Superior temporal gyrus (tissue), 1 donor: ENCODE data around the gene STARD10.

Experiments
- DNase-seq: peaks from one replicate; pipeline ENCODE4 v3.0.0-alpha.2; 2016; ENCODE audit errors: extremely low spot score

The STARD10 gene

GRCh38 chr11:72780296-72781062 lies 13.4 kb downstream of the STARD10 start:
- DNase-seq = no peak

GRCh38 chr11:72779495-72780128 lies 14.2 kb downstream of the STARD10 start:
- no peak for DNase-seq

GRCh38 chr11:72778535-72779494 lies 15.0 kb downstream of the STARD10 start:
- no peak for DNase-seq

GRCh38 chr11:72777755-72778278 lies 16.0 kb downstream of the STARD10 start:
- DNase-seq = peak; percentile 48

GRCh38 chr11:72776844-72777754 lies 16.7 kb downstream of the STARD10 start:
- peak; percentile 88 for DNase-seq

GRCh38 chr11:72776117-72776843 lies 17.6 kb downstream of the STARD10 start:
- no peak for DNase-seq

- DNase-seq = no peak
These were observed 18.3 kb downstream of the STARD10 start for GRCh38 chr11:72775288-72776110.

GRCh38 chr11:72774499-72774898 lies 19.3 kb downstream of the STARD10 start:
- DNase-seq = no peak

GRCh38 chr11:72773696-72774095 lies 20.2 kb downstream of the STARD10 start:
- no peak for DNase-seq

- peak; percentile 76 for DNase-seq
These were observed 20.6 kb downstream of the STARD10 start for GRCh38 chr11:72773291-72773690.

- DNase-seq = no peak
These were observed 21.8 kb downstream of the STARD10 start for GRCh38 chr11:72772059-72772458.

DNA sequence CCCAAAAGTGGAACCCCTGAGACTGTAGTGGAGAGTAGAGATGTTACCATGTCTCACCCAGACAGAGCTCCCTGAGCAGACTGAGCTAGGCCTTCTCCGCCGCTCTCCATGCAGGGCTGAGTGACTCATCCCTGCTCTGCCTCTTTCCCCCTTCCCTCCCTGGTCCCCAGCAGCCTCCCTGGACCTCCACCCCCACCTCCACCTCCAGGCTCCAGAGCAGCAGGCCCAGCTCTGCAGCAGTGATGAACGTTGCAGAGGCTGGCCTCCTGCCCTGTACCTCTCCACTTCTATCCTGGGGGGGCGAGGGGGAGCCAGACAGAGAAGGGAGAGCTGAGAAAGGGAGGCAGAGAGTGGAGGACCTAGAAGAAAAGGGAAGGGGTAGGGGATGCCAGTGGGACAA lies 22.3 kb downstream of the STARD10 start:
- DNase-seq = no peak

- no peak for DNase-seq
These were observed 23.0 kb downstream of the STARD10 start for GRCh38 chr11:72770799-72771198.

DNA sequence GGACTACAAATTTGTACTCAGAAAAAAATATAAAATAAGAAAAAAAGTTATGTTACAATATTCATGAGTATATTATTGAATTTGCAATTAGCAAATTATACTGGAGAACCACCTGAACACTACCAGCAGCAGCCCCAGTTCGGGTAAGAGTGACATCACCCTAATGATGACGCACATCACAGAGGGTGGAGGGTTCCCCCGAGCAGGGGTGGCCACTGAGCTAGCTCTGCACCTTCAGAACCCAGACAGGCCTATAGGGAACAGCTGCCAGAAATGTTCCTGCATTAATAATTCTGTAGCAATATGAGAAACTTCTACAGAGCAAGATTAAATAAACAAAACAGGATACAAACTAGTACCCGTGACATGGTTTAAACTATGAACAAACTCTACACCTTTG lies 24.2 kb downstream of the STARD10 start:
- DNase-seq = no peak

GRCh38 chr11:72768581-72768980 lies 25.3 kb downstream of the STARD10 start:
- no peak for DNase-seq

DNA sequence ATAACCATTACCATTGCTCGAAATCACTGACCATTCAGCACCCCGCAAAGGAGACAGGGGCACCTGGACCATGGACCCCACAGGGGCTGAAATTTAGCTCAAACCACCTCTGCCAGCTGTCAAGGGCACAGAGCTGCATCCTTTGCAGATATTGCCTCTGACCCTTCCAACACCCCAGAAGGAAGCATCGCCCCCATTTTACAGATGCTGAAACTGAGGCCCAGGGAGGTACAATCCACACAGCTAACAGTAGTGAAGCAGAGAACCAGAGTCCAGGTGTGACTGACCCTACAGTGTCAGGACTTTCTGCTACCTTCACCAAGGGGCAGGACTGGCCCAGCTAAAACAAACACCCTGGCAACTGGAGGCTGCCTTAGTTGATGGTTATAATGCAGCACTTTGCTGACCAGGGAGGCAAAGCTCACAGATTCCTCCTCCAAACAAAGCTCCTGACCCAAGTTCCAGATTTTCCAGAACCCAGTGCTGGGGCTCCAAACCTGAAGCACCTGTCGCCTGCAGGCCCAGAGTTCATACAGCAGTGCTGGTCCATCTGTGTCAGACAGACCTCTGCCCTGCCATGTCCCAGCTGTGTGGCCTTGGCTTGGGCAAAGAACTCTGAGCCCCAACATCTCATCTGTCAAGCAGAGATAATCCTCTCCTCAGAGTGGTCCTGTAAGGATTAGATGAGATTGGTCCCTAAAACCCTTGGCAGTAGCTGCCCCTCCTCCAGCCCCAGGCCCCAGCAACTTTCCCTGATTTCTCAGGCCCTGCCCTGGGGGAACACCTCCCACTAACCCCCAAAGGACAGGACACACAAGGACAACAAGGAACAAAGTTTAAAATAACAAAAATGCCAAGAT lies 26.4 kb downstream of the STARD10 start:
- DNase-seq = no peak

DNA sequence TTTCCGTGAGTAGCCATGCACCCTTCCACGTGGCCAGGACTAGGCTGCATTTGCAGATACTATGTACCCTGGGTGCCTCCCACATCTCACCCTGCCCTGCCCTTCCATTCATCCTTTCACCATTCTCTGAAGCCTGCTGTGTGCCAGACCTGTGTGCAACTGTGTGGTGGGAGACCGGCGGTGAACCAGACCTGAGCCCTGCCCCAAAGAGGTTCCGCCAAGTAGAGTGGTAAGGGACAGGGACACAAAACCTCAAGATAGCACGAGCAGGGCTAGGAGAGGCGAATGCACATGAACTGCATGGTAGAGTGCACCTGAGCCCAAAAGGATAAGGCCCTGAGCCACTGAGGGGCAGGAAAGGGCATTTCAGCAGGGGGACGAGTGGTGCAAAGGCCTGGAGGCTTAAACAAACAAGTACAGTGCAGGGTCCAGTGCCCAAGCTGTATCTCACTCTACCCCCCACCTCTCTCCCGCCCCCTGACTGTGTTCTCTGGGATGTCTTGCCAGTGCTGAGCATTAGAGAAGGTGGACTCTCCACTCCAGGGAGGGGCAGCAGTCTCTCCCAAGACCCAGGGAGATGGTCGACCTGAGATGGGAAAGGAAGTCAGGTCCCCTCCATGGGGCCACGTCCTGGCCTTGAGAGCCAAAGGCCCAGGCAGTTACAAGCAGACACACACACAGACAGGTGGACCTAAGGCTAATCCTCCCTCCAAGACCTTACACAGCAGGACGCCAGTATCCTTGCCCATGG lies 27.5 kb downstream of the STARD10 start:
- DNase-seq = no peak

GRCh38 chr11:72764503-72764902 lies 29.3 kb downstream of the STARD10 start:
- no peak for DNase-seq
